GM10266 (cell line): ENCODE data around the gene HSP90AB1.

Experiments used
- DNase-seq: peaks from one replicate; pipeline ENCODE4 v3.0.0; 2012; ENCODE audit errors: extremely low spot score
- TF ChIP-seq, protein P1 (sequence below): IDR thresholded peaks from 2 replicates; pipeline ENCODE4 v1.5.1; 2012; ENCODE audit warnings: mild to moderate bottlenecking, low read depth; ENCODE audit not compliant: control insufficient read depth, insufficient read depth; ENCODE audit errors: missing control alignments

HSP90AB1 gene

DNA sequence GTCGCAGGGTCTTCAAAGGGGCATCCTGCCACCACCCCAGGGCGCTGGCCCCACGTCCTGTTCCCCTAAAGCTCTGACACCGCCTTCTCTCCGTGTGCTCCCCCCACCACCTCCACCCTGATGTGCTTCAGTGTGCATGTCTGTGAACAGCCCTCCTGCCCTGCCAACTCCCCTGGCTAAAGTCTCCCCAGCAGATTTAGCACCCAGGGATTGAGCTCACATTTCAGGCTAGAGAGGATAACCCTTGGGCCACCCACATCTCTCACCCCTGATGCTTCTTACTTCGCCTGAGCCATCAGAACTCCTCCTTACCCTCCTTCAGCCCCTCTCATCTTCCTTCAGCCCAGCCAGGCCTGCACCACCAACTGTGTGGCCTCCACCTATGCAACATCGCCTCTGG lies 30.9 kb downstream of the HSP90AB1 start:
- DNase-seq: no peak
- TF ChIP-seq, protein P1, sequence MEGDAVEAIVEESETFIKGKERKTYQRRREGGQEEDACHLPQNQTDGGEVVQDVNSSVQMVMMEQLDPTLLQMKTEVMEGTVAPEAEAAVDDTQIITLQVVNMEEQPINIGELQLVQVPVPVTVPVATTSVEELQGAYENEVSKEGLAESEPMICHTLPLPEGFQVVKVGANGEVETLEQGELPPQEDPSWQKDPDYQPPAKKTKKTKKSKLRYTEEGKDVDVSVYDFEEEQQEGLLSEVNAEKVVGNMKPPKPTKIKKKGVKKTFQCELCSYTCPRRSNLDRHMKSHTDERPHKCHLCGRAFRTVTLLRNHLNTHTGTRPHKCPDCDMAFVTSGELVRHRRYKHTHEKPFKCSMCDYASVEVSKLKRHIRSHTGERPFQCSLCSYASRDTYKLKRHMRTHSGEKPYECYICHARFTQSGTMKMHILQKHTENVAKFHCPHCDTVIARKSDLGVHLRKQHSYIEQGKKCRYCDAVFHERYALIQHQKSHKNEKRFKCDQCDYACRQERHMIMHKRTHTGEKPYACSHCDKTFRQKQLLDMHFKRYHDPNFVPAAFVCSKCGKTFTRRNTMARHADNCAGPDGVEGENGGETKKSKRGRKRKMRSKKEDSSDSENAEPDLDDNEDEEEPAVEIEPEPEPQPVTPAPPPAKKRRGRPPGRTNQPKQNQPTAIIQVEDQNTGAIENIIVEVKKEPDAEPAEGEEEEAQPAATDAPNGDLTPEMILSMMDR: no peak

DNA sequence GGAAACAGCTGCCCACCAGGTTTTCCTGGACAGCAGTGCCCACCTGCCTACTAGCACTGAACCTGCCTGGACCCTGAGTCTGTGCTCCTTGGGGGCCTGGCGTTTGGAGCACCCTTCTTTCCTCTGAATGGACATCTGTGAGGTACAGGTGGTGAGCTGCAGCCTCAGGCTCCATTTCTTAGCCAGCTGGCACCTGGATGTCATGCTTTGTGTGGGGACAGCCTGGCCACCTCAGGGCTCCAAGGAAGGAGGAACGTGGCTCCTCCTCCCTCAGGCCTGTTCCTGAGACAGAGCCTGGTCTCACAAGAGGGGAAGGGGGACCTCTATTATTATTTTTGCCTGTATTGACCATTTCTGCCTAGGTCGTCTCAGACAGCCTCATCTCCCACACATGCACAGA lies 31.4 kb downstream of the HSP90AB1 start:
- TF ChIP-seq, protein P1: no peak
- no peak for DNase-seq

DNA sequence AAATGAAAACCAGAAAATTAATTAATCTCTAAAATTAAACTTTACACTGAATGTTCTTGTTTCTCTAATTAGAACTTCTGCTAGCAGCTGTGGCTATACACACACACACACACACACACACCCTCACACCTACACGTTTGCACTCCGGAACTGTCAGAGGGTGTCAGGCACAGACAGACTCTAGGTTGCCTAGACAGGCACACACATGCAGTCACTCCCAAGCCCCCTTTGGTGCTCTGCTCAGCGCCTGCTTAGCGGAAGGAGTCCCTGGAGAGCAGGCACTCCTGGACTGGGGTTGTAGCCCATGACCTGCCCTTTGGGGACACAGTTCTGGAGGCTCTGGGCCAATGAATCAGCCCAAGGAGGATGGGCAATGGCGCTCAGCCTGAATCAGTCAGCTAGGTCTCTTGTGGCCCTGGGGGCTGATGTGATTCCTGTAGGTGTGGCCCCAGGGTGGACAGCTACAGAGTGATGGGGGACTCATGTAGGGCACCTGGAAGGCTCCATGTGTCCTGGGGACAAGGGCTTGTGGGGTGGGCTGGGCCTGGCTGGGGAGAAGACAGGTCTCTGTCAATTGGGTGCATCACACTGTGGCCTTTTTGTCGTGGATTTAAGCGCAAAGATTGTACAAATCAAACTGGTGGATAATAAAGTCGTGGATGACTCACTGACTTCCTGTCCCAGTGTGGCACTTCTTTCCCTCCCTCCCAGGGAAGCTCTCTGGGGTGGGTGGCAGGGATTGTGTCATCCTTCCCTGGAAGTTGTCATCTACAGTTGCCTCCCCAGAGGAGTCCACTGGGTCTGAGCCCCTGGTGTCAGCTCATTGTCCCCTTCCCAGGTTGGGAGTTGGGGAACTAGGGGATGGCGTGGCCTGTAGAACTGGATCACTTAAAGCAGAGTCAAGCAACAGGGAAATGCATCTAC lies 32.1 kb downstream of the HSP90AB1 start:
- DNase-seq: no peak

DNA sequence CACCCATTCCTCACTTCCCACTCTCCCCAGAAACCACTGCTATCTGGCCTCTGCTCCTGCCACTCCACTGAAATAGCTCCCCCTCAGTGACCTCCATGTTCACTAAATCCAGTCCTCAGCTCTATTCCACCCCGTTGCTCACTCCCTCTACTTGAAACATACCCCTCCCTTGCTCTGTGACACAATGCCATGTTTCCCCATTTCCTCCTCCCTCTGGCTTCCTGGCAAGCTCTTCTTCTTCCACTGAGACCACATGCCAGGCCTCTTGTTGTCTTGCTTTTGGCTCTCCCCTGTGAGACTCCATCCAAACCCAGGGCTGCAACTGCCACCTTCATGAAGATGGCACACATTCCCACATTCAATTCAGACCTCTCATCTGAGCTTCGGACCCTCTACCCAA lies 37.2 kb downstream of the HSP90AB1 start:
- DNase-seq: no peak
- TF ChIP-seq, protein P1: no peak

More for the DNA sequence above, 32.1 kb downstream of the HSP90AB1 start:
- TF ChIP-seq, protein P1: no peak

DNA sequence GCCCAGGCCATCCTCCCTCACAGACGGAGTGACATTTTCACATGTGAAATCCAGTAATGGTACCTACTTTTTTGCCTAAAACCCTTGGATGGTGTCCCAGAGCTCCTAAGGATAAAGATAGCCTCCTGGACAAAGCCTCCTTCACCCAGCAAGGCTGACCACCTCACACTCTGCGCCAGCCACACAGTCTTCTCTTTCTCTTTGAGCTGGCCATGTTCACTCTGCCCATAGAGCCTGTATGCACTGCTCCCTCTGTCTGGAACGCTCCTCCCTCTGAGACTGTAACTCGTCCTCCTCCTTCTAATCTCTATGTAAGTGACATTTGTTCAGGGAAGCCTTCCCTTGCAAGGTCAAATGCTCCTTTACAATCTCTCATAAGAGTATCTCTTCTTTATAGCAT lies 38.0 kb downstream of the HSP90AB1 start:
- no peak for DNase-seq
- TF ChIP-seq, protein P1: no peak

DNA sequence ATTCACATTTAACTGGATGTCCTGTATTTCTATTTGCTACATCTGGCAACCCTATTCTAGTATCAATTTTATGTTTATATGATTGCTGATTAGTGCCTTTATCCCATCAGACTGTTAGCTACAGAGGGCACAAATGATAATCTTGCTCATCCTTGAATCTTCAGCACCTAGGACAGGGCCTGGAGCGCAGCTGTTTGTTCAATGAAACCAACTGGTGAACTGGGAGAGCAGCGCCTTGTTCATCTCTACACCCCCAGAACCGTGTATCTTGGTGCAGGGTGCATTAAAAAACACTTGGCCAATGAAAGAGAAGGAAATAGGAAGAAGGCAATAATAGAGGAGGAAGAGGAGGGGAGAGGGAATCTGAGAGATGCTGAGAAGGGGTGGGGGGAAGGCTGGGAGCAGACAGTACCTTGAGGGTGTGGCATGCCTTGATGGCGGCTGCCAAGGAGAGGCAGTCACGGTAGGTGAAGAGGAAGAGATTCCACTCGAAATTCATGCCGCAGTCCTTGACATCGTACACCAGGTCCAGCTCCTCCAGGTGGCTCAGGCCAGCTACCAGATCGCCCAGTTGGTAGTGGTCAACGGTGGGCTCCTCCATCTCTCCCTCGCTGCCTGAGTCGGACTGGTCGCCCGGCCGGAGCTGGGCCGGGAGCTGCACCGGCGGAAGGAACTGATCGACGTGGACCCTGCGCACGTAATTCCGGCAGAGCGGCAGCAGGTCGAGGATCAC lies 38.8 kb downstream of the HSP90AB1 start:
- DNase-seq: no peak
- TF ChIP-seq, protein P1: no peak

DNA sequence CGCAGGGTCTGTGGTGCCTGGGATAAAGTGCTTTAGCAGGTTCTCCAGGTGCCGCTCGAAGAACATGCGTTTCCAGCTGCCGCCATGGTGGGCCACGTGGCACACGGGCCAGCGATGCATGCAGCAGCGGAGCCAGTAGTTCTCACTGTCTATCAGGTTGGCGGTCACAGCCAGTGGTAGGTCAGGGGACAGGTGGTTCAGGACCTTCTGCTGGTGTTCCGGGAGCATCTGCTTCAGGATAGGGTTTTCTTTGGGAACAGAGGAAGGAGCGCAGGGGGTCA lies 39.3 kb downstream of the HSP90AB1 start:
- TF ChIP-seq, protein P1: no peak
- no peak for DNase-seq
